ENCODE data around the gene DCLK2. TPM values are rescaled to one million over a fixed set of nuclear protein-coding genes. Genes with fewer than 3 reads are reported as not detected.

Gene DCLK2
- total and polyA plus RNA-seq, 2 of the 13 experiments (the other 11 are each of a cell fraction or from before 2014, with no cell fraction given) = not detected

DNA sequence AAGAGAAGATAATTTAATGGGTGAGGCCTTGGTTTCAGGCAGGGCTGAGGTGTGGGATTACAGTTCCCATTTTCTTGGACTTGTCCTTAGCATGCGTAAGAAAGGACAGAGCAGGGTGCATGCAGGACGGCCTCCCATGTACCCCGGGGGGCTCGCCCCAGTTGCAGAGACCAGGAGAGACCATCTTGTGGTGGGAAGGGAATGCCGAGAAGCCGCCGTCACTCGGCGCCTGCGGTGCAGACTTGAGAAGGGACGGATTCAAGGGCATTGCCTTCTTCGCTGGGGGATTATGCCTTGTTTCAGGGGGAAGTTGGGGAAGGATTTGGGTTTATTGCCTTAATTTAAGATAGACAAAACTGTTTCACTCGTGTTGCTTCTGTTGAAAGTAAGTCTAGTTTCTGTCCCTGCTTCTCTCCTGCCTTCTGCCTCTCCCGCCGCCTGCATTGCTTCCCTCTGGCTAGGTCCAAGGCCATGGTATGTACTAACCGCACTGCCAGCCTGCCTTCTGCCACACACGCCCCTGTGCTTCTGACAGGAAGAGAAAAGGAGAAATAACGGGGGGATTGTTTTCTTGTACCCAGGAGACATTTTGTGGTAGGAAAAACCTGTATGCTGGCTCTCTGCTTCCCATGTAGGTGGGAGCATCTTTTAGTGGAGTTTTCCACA lies 175.9 kb downstream of the DCLK2 start (continued):
- TF ChIP-seq, protein P1, sequence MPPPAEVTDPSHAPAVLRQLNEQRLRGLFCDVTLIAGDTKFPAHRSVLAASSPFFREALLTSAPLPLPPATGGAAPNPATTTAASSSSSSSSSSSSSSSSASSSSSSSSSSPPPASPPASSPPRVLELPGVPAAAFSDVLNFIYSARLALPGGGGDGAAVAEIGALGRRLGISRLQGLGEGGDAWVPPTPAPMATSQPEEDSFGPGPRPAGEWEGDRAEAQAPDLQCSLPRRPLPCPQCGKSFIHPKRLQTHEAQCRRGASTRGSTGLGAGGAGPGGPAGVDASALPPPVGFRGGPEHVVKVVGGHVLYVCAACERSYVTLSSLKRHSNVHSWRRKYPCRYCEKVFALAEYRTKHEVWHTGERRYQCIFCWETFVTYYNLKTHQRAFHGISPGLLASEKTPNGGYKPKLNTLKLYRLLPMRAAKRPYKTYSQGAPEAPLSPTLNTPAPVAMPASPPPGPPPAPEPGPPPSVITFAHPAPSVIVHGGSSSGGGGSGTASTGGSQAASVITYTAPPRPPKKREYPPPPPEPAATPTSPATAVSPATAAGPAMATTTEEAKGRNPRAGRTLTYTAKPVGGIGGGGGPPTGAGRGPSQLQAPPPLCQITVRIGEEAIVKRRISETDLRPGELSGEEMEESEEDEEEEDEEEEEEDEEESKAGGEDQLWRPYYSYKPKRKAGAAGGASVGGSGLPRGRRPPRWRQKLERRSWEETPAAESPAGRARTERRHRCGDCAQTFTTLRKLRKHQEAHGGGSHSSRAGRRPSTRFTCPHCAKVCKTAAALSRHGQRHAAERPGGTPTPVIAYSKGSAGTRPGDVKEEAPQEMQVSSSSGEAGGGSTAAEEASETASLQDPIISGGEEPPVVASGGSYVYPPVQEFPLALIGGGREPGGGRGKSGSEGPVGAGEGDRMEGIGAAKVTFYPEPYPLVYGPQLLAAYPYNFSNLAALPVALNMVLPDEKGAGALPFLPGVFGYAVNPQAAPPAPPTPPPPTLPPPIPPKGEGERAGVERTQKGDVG (CRISPR knock-in tag; IDR thresholded peaks at IDR 0.05; ENCODE audit: borderline replicate concordance) = no peak
- no peak for TF ChIP-seq FOXO1 (CRISPR knock-in tag; IDR thresholded peaks at IDR 0.05)
- TF ChIP-seq, protein P2, sequence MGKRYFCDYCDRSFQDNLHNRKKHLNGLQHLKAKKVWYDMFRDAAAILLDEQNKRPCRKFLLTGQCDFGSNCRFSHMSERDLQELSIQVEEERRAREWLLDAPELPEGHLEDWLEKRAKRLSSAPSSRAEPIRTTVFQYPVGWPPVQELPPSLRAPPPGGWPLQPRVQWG (CRISPR knock-in tag; IDR thresholded peaks at IDR 0.05; ENCODE audit: borderline replicate concordance, low read depth) = no peak
- no peak for TF ChIP-seq ZNF737 (CRISPR knock-in tag; IDR thresholded peaks at IDR 0.05; ENCODE audit: borderline replicate concordance)
- TF ChIP-seq ZC3H13 (CRISPR knock-in tag; IDR thresholded peaks at IDR 0.05) = no peak
- TF ChIP-seq ZNF432 (CRISPR knock-in tag; IDR thresholded peaks at IDR 0.05; ENCODE audit: borderline replicate concordance) = no peak
- no peak for TF ChIP-seq TBP (CRISPR knock-in tag; IDR thresholded peaks at IDR 0.05)
- no peak for TF ChIP-seq NR3C1 (CRISPR knock-in tag; IDR thresholded peaks at IDR 0.05)
- TF ChIP-seq, protein P3, sequence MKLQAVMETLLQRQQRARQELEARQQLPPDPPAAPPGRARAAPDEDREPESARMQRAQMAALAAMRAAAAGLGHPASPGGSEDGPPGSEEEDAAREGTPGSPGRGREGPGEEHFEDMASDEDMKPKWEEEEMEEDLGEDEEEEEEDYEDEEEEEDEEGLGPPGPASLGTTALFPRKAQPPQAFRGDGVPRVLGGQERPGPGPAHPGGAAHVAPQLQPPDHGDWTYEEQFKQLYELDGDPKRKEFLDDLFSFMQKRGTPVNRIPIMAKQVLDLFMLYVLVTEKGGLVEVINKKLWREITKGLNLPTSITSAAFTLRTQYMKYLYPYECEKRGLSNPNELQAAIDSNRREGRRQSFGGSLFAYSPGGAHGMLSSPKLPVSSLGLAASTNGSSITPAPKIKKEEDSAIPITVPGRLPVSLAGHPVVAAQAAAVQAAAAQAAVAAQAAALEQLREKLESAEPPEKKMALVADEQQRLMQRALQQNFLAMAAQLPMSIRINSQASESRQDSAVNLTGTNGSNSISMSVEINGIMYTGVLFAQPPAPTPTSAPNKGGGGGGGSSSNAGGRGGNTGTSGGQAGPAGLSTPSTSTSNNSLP (IDR thresholded peaks at IDR 0.05; ENCODE audit: low read depth, low read length) = no peak
- no peak for TF ChIP-seq NCOA5 (CRISPR knock-in tag; IDR thresholded peaks at IDR 0.05)
- no peak for TF ChIP-seq ZNF33A (CRISPR knock-in tag; IDR thresholded peaks at IDR 0.05; ENCODE audit: borderline replicate concordance)
- no peak for TF ChIP-seq NPAS2 (CRISPR knock-in tag; IDR thresholded peaks at IDR 0.05; ENCODE audit: borderline replicate concordance)
